NCI-H2171 (cell line): ENCODE results near the gene ITCH.
"Not testable (repeated sequence)": the region's sequence is repeated elsewhere in the genome, so short reads cannot be mapped to it uniquely, and the experiment has no call there.

Experiments used
- DNase-seq: peaks from one replicate; lab custom pipeline; 2025; lab: John Stamatoyannopoulos, UW

ITCH gene

DNA sequence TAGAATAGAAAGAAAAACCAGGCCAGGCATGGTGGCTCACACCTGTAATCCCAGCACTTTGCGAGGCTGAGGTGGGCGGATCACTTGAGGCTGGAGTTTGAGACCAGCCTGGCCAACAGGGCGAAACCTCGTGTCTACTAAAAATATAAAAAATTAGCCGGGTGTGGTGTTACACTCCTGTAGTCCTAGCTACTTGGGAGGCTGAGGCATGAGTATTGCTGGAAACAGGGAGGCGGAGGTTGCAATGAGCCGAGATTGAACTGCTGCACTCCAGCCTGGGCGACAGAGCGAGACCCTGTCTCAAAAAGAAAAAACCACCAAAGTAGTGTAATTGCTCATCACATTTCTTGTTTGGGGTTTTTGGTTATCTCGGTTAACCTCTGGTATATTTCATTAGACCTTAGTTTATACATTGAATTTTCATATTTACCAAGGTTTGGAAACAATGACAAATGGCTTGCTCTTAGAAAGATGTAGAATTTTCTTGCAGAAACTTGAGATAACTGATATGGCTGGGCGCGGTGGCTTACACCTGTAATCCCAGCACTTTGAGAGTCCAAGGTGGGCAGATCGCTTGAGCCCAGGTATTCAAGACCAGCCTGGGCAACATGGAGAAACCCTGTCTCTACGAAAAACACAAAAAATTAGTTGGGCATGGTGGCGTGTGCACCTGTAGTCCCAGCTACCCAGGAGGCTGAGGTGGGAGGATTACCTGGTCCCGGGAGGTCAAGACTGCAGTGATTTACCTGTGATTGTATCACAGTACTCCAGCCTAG is 14.2 kb downstream of the ITCH start:
- no peak for DNase-seq

DNA sequence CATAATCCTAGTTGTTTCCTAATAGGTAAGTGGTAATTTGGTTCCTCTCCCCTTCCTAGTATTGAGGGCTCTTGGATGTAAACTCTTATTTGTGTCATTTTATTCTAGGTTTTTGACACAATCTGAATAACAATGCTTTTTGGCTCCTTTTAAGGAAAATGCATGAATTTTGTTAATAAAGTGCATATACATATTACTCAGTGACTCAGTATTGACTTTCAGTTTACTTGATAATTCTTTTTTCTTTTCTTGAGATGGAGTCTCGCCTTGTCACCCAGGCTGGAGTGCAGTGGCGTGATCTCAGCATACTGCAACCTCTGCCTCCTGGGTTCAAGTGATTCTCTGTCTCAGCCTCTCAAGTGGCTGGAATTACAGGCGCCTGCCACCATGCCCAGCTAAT is 19.1 kb downstream of the ITCH start:
- DNase-seq = no peak

GRCh38 chr20:34382877-34383455 is 19.9 kb downstream of the ITCH start:
- not testable (repeated sequence) for DNase-seq

DNA sequence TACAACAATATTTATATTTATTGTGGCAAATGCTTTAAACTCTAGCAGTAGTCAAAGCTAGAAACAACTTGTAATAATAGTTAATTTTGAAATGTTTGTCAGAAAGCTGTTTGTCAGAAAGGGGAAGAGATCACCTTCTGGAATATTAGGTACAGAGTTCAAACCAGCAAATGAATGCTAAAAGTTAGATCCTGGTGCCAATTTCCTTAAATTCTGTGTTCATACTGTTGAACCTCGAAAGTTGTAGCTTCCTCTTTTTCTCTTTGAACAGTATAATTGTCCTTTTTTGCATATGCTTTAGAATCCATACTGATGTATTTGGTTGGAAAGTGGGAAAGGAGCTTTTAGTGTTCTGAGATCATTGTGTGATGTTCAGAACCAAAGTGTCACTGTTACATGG is 22.4 kb downstream of the ITCH start:
- DNase-seq = no peak

GRCh38 chr20:34388000-34388399 is 24.9 kb downstream of the ITCH start:
- DNase-seq = no peak

- DNase-seq = no peak
Observed at GRCh38 chr20:34388678-34389077, 25.6 kb downstream of the ITCH start.

GRCh38 chr20:34389206-34389953 is 26.3 kb downstream of the ITCH start:
- no peak for DNase-seq

DNA sequence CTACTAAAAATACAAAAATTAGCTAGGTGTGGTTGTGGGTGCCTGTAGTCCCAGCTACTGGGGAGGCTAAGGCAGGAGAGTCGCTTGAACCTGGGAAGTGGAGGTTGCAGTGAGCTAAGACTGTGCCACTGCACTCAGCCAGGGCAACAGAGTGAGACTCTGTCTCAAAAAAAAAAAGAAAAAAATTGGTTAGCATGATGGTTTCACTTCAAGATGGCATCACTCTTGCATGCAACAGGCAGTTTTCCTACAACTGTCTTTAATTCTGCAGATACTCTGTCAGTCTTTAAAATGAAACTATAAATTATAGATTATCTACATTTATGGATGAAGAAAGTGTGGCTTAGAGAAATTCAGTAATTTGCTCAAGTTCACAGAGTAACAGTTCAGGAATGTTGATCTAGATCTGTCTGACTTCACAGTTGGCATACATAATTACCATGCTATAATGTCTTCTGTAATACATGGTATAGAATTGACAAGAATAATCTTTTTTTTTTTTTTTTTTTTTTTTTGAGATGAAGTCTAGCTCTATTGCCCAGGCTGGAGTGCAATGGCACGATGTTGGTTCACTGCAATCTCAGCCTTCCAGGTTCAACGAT is 27.0 kb downstream of the ITCH start:
- no peak for DNase-seq

GRCh38 chr20:34396408-34396807 is 33.3 kb downstream of the ITCH start:
- no peak for DNase-seq

DNA sequence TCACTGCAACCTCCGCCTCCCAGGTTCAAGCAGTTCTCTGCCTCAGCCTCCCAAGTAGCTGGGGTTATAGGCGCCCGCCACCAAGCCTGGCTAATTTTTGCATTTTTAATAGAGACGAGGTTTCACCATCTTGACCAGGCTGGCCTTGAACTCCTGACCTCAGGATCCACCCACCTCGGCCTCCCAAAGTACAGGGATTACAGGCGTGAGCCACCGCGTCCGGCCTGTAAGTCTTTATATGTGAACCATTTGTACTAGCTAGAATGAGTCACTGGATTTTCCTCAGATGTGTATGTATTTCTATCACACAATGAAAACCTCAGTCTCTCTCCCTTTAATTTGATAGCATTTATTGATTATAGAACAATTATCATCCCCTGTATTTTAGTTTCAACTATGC is 34.0 kb downstream of the ITCH start:
- DNase-seq = no peak

GRCh38 chr20:34400776-34401175 is 37.7 kb downstream of the ITCH start:
- not testable (repeated sequence) for DNase-seq

- DNase-seq = no peak
Observed at GRCh38 chr20:34401741-34402455, 38.8 kb downstream of the ITCH start.

DNA sequence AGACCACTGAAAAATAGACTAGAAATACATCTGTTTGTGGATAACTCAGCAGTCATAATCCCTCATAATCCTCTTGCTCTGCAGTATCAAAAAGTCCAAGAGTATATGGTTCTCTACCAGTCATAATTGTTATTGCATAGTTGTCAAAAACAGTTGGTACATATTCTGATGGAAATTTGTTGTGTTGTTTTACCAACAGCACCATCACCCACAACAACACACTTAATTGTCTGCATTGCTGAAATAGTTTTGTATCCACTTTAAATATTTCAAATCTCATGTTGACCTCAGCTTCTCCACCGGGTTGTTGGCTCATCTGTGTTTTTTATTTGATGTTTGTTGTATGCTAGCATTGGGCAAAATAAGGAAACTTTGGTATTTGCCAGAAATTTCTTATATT is 39.4 kb downstream of the ITCH start:
- no peak for DNase-seq

GRCh38 chr20:34403063-34403827 is 40.2 kb downstream of the ITCH start:
- DNase-seq = no peak

DNA sequence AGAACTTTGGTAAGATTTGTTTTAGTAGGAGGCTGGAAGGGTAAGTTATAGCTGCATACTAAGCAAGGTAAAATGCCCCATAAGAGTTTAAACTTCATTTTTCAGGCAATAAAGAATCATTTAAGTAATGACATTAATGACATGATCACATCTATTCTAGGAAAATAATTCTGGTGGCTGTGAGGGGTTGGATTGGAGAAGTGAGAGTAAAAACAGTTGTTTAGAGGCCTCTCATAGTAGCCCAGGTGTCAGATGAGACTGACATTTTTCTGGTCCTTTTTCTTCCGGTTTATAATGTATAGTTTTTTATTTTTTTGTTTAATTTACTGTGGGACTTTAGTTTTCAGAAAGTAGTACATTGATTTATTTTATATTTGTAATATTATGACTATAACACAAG is 40.8 kb downstream of the ITCH start:
- DNase-seq = no peak

GRCh38 chr20:34404803-34405202 is 41.7 kb downstream of the ITCH start:
- DNase-seq = no peak

GRCh38 chr20:34405247-34405651 is 42.2 kb downstream of the ITCH start:
- DNase-seq = not testable (repeated sequence)

GRCh38 chr20:34405942-34406341 is 42.9 kb downstream of the ITCH start:
- DNase-seq = not testable (repeated sequence)

GRCh38 chr20:34407962-34408474 is 44.9 kb downstream of the ITCH start:
- DNase-seq = no peak

- DNase-seq = no peak
Observed at GRCh38 chr20:34410336-34410735, 47.3 kb downstream of the ITCH start.

GRCh38 chr20:34412453-34412852 is 49.4 kb downstream of the ITCH start:
- no peak for DNase-seq
